ENCODE measurements around the gene CHRND. TPM values are rescaled to one million over a fixed set of nuclear protein-coding genes. Genes with fewer than 3 reads are reported as not detected.

The CHRND gene
- total RNA-seq, 2 experiments from 2014 or later, result not detected

DNA sequence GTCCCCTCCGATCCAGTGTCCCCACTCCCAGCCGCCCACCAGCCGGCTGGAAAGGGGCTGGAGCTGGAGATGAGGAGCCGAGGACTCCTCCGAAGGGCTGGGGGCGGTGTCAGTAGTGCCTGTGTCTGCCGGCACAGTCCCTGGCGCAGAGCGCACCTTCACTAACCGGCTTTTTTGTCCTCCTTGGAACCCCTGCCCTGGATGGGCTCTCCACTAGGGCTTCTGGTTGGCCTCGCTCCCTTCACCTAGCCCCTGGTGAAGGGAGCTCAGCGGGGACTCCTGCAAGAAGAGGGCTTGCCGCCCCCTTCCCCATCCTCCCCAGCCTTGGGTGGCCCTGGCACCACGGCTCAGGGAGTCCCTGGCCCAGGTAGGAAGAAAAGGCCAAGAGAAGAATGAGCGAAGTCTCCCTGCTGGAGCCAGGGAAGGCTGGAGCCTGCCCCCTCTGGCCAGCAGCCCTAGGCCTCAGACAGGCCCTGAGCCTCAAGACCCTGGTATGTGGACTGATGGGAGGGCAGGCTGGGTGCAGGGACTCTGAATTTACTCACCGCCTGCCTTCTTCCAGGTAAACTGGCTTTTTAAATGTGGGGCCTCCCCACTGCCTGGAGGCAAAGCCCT, 37.8 kb upstream of the CHRND start:
- peaks cover 56% of the 10 kb centered on the region for H3K27me3 Mint-ChIP-seq

GRCh38 chr2:232488721-232489300, 37.1 kb upstream of the CHRND start:
- H3K36me3 ChIP-seq (ENCODE audit: insufficient read depth, low read length), result no peaks in the 10 kb centered on the region
- Mint-ChIP-seq H3K27ac (no peak overlapping the region), H3K4me1 (ENCODE audit: low read depth) (peaks cover 17% of the 10 kb centered on the region), H3K27me3 (peaks cover 56% of the 10 kb centered on the region), H3K9me3 (no peaks in the 10 kb centered on the region), H3K4me3 (peak overlapping the region; percentile 78), H3K36me3 (ENCODE audit: low read depth) (no peaks in the 10 kb centered on the region)
- peaks cover 29 to 40% of the 10 kb centered on the region in 2 experiments for H3K27me3 ChIP-seq (ENCODE audit: control insufficient read depth in 1 of 2, insufficient read depth in 2 of 2, low read length in 2 of 2)
- H3K27ac ChIP-seq (ENCODE audit: low read depth in 1 of 2, low read length in 2 of 2), result no peak overlapping the region
- ATAC-seq (ENCODE audit: poor library complexity), result no peak
- H3K9me3 ChIP-seq (ENCODE audit: control insufficient read depth in 1 of 2, insufficient read depth in 1 of 2, low read length in 2 of 2), result peaks cover 0 to 16% of the 10 kb centered on the region in 2 experiments
- peaks cover 8% of the 10 kb centered on the region for H3K4me1 ChIP-seq (ENCODE audit: insufficient read depth, low read length)
- peak in 1 of 14 experiments; percentile 1 for DNase-seq
- intact Hi-C loops (cut with DNase I, micrococcal nuclease), result no loop called here
- TF ChIP-seq, protein P1, sequence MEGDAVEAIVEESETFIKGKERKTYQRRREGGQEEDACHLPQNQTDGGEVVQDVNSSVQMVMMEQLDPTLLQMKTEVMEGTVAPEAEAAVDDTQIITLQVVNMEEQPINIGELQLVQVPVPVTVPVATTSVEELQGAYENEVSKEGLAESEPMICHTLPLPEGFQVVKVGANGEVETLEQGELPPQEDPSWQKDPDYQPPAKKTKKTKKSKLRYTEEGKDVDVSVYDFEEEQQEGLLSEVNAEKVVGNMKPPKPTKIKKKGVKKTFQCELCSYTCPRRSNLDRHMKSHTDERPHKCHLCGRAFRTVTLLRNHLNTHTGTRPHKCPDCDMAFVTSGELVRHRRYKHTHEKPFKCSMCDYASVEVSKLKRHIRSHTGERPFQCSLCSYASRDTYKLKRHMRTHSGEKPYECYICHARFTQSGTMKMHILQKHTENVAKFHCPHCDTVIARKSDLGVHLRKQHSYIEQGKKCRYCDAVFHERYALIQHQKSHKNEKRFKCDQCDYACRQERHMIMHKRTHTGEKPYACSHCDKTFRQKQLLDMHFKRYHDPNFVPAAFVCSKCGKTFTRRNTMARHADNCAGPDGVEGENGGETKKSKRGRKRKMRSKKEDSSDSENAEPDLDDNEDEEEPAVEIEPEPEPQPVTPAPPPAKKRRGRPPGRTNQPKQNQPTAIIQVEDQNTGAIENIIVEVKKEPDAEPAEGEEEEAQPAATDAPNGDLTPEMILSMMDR (IDR thresholded peaks at IDR 0.05), result no peak
- ChIA-PET CTCF (no interaction called here), POLR2A (no interaction called here)
- no peak overlapping the region for H3K4me3 ChIP-seq (ENCODE audit: low read length)

More for the DNA sequence above, 37.8 kb upstream of the CHRND start:
- Histone ChIP-seq H3K4me3 (ENCODE audit: low read length) (no peak overlapping the region), H3K27me3 (ENCODE audit: control insufficient read depth in 1 of 2, insufficient read depth in 2 of 2, low read length in 2 of 2) (peaks cover 29 to 40% of the 10 kb centered on the region in 2 experiments), H3K36me3 (ENCODE audit: insufficient read depth, low read length) (no peaks in the 10 kb centered on the region), H3K4me1 (ENCODE audit: insufficient read depth, low read length) (peaks cover 8% of the 10 kb centered on the region), H3K27ac (ENCODE audit: low read depth in 1 of 2, low read length in 2 of 2) (no peak overlapping the region), H3K9me3 (ENCODE audit: control insufficient read depth in 1 of 2, insufficient read depth in 1 of 2, low read length in 2 of 2) (peaks cover 0 to 17% of the 10 kb centered on the region in 2 experiments)
- Mint-ChIP-seq H3K9me3 (no peaks in the 10 kb centered on the region), H3K4me3 (peak overlapping the region; percentile 78), H3K27ac (no peak overlapping the region), H3K36me3 (ENCODE audit: low read depth) (no peaks in the 10 kb centered on the region), H3K4me1 (ENCODE audit: low read depth) (peaks cover 17% of the 10 kb centered on the region)
- CTCF ChIA-PET, result no interaction called here
- POLR2A ChIA-PET, result no interaction called here
- TF ChIP-seq, protein P1 (IDR thresholded peaks at IDR 0.05), result no peak
- no peak for DNase-seq
- intact Hi-C loops (cut with DNase I, micrococcal nuclease), result no loop called here
- no peak for ATAC-seq (ENCODE audit: poor library complexity)

- Mint-ChIP-seq H3K27me3 (peaks cover 48% of the 10 kb centered on the region), H3K4me3 (no peak overlapping the region), H3K36me3 (ENCODE audit: low read depth) (no peaks in the 10 kb centered on the region), H3K9me3 (no peaks in the 10 kb centered on the region), H3K4me1 (ENCODE audit: low read depth) (peaks cover 13% of the 10 kb centered on the region), H3K27ac (no peak overlapping the region)
- peak in 1 of 14 experiments; percentile 0 for DNase-seq
- ChIA-PET CTCF (no interaction called here), POLR2A (no interaction called here)
- Histone ChIP-seq H3K4me3 (ENCODE audit: low read length) (no peak overlapping the region), H3K27ac (ENCODE audit: low read depth in 1 of 2, low read length in 2 of 2) (no peak overlapping the region), H3K4me1 (ENCODE audit: insufficient read depth, low read length) (peaks cover 8% of the 10 kb centered on the region), H3K36me3 (ENCODE audit: insufficient read depth, low read length) (no peaks in the 10 kb centered on the region), H3K27me3 (ENCODE audit: control insufficient read depth in 1 of 2, insufficient read depth in 2 of 2, low read length in 2 of 2) (peaks cover 23 to 33% of the 10 kb centered on the region in 2 experiments), H3K9me3 (ENCODE audit: control insufficient read depth in 1 of 2, insufficient read depth in 1 of 2, low read length in 2 of 2) (peaks cover 0 to 13% of the 10 kb centered on the region in 2 experiments)
- no peak for ATAC-seq (ENCODE audit: poor library complexity)
- TF ChIP-seq, protein P1 (IDR thresholded peaks at IDR 0.05), result no peak
- intact Hi-C loops (cut with DNase I, micrococcal nuclease), result no loop called here
These were observed 36.3 kb upstream of the CHRND start for GRCh38 chr2:232489516-232490220.

Data from CD4-positive, alpha-beta T cell (primary cell).